Stimulated activated CD4-positive, alpha-beta T cell treated with anti-CD3 and anti-CD28 coated beads, Interleukin-15, amount 100 ng/mL, for 24 hours (primary cell): ENCODE results near the gene PPFIA2.

Source experiments
- DNase-seq: peaks from one replicate; pipeline ENCODE4 v3.0.0-alpha.2; 2020

Gene PPFIA2

DNA sequence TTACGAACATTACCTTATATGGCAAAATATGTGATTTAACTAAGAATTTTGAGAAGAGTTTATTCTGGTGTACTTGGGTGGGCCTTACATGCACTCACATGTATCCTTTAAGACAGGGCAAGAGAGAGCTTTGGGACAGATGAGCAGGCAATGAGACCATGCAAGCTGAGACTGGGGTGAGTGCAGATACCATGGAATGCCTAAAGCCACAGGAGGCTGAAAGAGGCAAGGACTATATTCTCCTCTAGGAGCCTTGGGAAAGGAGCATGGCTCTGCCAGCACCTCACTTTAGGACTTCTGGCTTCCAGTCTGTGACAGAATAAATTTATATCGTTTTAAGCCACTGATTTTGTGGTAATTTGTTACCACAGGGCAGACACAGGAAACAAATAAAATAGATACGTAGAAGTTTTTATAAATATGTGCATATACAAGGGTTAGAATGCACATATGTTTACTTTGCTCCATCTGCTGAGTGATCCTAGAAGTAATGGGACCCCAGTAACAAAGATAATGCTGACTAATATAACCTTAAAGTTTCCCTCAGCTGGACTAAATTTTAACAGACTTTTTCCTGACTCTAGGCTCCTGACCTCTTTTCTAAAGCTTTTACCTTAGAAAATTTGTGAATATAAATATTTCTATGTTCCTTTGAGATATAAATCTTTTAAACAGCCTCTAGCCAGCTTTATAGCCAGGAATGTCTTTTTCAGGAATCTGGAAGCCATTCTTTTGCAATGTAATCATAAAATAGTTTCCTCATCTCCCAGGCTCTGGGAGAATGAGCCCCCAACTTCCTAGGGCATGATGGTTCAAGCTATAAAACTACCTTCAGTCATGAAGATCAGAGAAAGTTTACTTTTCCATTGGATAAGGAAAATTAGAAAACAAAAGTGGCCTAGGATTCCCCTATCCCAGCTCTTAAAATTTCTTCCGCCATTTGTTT is 216.8 kb downstream of the PPFIA2 start:
- no peak for DNase-seq

DNA sequence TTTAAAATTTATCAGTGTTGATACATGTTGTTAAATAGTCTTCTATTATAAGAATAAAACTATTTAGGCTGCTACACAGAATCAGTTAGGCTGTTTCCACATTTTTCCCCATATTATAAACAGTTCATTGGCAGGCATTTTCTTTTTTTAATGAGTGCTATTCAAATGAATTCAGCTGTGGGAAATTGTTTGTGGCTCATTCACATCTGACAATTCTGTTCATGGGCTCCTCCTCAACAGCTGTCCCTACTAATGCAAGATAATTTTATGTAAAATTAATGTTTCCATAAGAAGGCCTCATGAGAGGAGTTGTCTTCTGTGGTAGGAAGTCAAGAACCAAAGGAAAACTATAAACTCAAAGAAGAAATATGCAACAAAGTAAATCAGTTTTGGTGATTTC is 218.0 kb downstream of the PPFIA2 start:
- DNase-seq, result no peak

DNA sequence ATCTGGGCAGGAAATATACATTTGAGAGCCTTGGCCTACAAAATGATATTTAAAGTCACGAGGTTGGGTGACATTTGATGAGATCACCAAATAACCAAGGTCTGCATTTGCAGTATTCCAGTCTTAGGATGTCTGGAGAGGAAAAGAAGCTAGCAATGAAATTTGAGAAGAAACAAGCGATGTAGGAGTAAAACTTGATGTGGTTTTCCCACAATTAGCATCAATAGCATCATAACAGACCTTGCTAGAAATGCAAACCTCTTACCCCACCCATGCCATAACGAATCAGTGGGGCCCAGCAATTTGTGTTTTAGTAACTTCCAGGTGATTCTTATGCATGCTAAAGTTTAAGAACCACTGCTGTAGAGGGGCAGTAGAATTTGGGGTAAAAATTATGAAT is 219.9 kb downstream of the PPFIA2 start:
- DNase-seq, result no peak

DNA sequence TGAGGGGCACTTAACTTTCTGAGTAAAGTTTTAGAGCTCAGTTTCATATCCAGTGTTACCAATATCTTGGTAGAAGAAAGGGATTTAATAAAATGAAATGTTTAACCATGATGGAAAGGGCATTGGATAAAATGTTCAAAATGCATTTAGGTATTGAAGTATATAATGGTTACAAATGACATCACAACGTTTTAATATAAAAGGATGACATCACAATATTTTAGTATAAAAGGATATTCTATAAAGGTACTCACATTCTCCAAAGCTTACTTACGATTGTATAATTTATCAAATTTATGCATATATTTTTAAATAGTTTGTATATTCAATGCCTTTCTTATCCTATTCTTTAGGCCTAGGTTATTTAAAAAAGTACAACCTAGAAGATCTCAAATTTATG is 226.1 kb downstream of the PPFIA2 start:
- DNase-seq, result no peak

DNA sequence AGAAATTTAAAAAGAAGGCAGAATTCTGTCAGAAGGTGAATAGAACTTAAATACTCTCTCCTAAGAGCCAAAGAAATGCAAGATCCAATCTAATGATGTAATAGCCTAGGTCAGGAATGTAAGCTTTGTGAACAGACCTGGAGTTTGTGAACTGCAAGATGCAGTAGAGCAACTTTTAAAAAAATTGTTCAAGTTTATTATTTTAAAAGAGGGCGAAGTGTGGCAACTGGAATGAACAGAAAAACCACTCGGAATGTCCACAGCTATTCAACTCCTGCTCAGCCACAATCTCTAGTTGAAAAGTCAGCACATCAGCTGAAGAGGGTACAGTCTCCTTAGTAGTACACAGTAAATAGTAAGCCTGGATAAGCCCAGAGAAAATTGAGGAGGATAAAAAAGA is 228.8 kb downstream of the PPFIA2 start:
- DNase-seq, result no peak

DNA sequence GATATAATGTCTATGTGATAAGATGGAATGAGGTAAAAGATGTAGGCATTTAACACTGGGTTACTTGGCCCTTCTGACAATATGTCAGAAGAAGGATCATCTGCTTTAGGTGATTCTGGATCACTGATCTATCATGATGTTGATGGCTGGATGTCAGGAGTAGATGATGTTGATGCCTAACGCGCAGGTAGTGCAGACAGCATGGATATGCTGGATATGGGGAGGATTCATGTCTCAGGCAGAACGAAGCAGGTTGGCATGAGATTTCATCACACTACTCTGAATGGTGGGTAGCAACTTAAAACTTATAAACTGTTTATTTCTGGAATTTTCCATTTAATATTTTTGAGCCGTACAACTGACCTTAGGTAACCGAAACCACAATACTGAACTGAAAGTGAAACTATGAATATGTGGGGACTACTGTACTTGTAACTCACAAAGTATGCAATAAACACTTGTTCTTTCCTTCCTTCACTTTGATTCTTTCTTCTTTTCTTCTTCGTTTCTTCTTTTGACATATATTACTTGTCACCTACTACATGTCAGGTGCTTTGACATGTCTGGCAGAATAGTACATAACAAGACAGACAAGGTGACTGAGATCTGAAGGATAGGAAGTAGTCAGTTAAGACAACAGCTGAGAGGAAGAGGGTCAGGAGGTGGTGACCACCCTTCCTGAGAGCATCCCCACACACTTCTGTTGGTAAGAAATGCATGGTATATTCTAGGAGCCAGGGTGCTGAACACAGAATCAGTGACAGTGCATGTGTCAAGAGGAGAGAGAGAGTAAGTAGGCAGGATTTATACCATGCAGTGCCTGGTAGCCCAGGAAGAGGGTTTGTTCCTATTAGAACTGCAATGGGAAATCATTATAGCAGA is 238.8 kb downstream of the PPFIA2 start:
- DNase-seq, result no peak

DNA sequence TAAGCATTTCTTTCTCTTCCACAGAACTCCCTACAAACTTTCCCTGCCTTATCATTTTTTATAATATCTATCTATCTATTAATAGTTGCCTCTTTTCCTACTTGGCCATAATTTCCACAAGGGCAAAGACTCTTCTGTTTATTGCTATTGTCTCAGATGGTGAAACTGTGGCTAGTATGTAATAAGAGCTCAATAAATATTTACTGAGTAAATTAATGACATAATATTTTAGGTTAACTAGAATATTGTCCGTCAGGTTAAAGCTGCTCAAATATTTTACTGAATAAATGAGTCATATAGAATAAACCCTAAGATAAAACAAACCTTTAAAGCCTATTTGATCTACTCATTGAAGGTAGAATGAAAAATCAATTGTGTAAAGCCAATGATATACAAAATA is 240.5 kb downstream of the PPFIA2 start:
- no peak for DNase-seq

DNA sequence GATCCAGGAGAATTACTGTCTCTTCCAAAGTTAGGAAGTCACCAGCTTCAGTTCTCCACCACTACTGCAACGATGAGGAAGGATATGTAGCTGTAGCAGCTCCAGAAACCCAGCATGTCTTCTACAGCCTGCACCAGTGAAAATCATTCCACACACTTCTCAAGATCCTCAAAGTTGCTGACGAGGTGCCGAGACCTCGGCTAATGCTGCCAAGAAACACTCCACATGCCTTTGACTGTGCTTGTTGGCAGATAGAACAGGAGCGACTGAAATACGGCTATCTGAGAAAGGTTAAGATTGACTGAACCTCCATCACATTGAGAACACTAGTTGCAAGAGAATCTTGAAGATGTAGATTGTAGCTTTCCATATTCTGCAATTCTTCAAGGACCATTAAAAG is 241.9 kb downstream of the PPFIA2 start:
- DNase-seq, result no peak

DNA sequence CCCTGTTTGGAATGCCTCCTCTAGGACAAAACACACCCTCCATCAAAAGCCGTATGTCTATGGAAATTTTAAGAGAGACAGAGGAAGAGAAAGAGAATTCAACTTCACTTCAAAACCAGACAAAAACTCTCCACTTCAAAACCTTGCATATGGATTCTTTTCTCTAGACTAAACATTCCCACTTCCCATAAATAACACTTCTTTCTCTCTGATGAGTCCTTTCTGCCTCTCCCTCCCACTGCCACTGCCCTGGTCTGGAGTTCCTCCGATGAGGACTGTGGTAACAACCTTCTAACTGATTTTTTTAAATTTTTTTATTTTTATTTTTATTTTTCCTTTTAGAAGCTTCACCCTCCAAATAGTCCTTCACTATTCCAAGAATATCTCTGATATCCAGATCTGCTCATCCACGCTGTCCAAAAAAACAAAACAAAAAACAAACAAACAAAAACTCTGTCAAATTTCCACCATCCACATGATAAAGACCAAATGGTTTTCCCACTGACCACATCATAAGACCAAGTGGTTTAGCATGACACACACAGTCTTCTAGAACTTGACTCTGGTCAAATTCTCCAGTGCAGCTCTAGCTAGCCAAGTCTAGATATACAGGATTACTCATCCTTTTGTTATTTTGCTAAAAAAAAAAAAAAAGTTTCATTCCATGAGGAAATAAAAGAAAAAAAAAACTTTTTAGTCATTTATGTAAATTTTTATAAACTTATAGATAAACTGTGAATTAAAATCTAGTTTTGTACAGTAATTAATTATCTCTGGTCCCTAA is 256.0 kb downstream of the PPFIA2 start:
- DNase-seq, result no peak

DNA sequence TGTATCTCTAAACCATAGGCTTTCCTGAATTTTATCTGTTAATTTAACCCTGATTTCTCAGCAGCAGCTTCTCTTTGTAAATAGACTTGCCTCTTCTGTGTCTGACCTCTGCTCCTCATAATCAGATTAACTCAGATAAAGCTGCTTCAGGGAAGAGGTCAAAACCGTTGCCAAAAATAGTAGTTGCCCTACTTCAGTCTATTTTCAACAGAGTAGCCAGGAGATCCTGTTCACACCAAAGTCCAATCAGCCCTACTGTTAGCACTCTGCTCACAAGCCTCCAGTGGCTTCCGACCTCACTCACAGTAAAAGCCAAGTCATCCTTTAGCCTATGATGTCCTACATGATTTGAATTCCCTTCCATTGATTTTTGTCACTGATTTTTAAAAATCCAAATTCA is 258.4 kb downstream of the PPFIA2 start:
- no peak for DNase-seq

DNA sequence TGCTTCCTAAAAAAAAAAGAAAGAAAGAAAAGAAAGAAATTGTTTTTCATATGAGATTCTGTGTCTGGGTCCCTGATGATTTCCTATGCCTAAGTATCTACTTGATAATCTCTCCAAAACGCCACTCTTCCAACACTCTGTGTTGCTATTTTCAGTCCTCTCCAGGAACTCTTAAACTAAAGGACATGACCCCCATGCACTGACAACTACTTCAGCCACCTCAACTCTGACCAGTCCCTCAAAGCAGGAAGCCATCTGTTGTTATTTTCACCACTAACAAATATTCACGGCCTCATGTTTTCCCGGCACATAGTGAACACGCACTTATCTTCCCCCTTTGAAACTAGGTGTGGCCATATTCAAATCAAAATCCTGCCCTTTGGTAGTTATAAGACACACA is 259.3 kb downstream of the PPFIA2 start:
- no peak for DNase-seq

DNA sequence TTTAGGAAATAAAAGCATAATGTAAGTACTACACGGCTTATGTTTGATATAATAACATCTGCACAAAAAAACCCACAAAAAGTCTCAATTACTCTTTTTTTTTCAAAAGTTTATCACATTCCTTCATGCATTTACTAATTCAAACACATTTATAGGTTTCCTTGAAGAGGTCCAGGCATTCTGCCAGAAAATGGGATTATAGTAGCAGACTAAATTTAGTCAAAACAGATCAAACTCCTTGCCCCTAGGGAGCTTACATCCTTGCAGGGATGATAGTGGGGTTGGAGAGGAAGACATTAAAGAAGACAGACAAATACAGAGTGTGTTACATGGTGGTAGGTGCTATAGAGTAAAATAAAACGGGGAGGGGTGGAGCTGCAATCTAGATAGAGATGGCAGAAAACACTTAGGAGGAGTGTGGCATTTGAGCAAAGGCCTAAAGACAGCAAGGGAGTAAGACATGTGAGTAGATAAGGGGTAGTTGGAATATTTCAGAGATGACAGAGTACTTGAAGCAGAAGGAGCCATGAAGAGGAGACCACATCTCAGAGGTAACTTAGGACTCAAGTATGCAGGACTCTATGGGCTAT is 266.9 kb downstream of the PPFIA2 start:
- DNase-seq, result no peak

DNA sequence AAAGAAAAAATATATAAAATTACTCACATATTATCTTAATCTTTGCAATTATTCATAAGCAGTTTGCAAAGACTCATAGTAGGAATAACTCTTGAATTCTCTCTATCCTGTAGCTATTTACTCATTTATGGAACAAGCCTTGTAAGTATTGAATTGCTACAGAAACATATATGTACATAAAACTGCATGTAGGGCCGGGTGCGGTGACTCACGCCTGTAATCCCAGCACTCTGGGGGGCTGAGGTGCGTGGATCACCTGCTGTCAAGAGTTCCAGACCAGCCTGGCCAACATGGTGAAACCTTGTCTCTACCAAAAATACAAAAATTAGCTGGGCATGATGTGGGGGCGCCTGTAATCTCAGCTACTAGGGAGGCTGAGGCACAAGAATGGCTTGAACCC is 286.2 kb downstream of the PPFIA2 start:
- no peak for DNase-seq

DNA sequence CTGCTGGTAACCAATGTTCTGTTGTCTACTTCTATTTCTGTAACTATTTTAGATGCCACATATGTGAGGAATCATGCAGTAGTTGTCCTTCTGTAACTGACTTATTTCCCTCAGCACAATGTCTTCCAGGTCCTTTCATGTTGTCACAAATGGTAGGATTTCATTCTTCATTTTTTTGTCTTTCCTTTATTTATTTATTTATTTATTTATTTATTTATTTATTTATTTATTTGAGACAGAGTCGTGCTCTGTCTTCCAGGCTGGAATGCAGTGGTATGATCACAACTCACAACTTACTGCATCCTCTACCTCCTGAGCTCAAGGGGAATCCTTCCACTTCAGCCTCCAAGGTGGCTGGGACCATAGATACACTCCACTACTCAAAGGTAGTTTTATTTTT is 288.2 kb downstream of the PPFIA2 start:
- DNase-seq, result no peak

DNA sequence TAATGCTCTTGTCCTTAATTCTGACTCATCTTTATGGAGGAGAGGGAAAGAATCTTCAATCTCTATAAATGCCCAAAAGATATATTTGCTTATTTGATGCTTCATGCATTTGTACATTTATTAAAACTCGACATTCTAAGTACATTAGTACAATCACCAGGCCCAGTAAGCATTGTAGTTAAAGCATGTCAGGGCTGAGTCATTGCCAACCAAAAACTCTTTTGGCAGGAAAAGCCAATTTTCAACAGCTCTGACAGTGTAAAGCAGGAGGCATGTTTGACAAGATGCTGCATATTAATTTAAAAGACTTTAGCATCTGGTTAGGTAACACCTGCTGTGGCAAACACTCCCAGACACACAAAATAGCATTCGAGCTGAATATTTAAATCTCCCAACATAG is 290.9 kb downstream of the PPFIA2 start:
- no peak for DNase-seq

DNA sequence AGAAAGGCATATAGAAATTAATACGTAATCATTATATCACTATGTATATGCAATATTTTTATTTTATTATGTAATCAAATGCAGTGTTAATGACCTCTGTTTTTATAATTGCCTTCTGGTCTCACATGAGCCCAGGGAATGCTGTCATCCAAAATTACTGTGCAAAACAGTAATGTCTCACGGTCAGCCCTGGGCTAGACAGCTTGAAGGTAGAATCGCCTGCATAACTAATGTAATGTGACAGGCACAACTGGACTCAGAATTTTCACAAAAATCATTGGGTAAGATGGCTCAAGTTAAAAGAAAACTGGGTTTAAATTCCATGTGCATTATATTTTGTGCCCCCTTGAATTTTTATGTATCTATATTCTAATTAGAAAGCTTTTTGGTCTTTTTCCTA is 293.3 kb downstream of the PPFIA2 start:
- DNase-seq, result no peak

DNA sequence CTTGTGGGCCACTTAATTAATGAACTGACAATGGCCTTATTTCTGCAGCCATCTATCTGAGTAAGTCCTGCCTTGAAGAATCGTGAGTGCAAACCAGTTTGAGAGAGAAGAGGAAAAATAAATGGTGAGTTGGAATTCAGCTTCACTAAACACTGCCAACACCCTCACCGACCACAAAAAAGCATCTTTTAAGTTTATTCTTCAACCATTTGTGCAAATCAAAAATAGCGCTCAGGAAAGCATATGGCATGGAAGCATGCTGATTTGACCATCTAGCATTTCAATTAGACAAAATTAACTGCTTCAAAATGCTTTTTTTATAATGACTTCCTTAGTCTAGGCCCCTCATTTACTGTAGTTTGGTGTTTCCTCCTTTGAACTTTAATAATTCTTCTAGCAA is 294.0 kb downstream of the PPFIA2 start:
- DNase-seq, result no peak

DNA sequence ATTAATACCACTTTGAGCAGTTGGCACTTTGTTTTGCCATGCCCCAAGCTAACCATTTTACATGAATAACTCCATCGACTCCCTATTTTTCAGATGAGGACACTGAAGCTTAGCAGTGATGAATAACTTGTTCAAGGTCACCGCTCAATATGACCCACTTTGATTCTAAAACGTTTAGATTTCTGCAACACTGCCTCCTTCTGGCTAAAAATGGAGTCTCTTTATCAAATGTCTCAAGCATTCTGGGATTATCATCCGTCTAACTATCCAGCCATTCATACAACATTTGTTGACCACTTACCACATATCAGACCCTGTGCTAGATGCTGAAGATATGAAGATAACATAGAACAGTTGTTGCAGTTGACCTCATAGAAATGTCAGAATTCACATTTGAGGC is 298.0 kb downstream of the PPFIA2 start:
- no peak for DNase-seq

DNA sequence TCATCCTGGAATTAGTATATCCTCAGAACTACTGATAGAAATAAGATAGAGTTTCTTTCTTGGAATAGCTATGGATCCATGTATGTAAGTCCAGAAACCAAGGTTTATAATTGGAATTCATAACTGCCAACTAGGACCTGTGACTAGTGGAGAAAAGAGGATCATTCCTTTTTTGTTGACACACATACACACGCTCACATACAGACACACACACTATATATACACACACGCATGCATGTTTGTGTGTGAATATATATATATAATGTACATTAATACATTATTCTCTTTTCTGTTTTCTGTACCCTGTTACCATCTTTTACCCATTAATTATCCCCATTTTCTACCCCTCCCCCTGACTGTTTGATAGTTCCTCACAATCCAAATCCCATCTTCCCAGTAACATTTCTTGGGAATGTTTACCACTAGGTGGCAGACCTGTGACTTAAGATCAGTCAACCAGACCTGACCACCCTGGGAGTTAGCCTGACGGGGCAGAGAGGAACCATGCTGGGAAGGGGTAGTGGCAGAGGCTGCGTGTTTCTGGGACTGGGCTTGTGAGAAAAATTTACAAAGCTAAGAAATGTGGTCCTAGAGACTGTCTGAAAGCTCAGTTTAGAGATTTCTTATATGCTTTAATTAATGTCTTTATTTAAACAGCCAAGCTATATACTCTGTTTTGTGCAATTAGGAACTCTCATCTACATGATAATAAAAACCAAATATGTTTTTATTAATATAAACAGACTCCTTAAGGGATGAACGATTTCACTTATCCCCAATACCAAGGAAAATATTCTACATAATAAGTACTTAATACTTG is 308.0 kb downstream of the PPFIA2 start:
- no peak for DNase-seq

DNA sequence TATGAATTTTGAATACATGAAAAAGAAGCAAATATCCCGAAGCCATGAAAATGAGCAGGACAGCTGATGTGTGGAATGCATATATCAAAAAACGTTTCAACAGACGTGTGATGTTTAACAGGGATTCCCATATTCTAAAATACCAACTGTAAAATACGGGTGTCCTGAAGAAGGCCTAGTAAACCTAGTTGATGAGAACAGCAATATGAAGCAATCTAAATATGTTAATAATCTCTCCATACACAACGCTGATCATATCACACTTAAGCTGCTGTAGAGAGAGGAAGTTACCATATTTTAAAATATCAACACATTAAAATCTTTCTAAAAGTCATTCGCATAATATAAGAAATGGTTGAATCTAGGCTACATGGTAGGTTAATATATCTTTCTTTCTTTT is 317.5 kb downstream of the PPFIA2 start:
- no peak for DNase-seq

DNA sequence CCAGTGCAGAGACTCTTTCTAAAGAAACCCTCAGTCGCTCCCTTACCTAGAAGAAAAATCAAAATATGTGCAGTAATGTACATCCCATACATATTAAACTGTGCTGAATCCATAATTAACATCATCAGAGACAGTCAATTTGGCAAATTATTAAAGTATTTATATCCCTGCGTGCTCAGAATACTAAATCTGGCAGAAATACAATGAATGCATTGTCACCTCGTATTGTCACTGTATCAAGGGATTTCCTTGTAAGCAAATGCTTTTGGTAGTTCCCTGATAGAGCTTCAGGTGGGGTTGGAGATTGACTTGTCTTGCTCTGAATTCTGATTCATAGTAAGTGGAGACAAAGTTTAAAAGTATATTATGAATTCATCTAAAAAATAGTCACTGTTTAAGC is 319.1 kb downstream of the PPFIA2 start:
- no peak for DNase-seq

DNA sequence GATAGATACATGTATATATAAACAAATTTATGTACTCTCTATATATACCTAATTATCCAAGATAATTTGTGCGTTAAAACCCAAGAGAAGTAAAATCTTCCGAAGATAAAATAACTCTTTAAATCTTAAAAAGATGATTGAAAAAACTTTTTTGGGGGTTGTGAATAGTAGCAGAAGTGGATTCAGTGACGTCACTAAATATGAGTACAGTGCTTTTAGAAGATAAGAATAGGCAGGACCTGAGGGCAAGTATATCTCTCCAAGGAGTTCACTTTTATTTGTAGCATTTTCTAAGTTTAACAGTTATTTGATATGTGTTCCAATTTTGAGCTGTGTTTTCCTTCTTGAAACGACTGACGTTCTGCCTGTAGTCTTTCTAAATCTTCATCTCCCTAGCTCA is 319.8 kb downstream of the PPFIA2 start:
- no peak for DNase-seq
